ENCODE data around the gene OSM.

OSM gene

GRCh38 chr22:30297276-30297990 lies 30.8 kb upstream of the OSM start:
- H3K4me3 ChIP-seq (ENCODE audit: low read length): no peak overlapping the region
- no peak for DNase-seq (ENCODE audit: low read depth)
- no peak for TF ChIP-seq CTCF (IDR thresholded peaks at IDR 0.05; ENCODE audit: insufficient read depth, low read depth, low read length, missing control alignments)

- TF ChIP-seq CTCF (IDR thresholded peaks at IDR 0.05; ENCODE audit: insufficient read depth, low read depth, low read length, missing control alignments): no peak
- no peak overlapping the region for H3K4me3 ChIP-seq (ENCODE audit: low read length)
- no peak for DNase-seq (ENCODE audit: low read depth)
Observed at GRCh38 chr22:30296833-30297232, 30.2 kb upstream of the OSM start.

- TF ChIP-seq CTCF (IDR thresholded peaks at IDR 0.05; ENCODE audit: insufficient read depth, low read depth, low read length, missing control alignments): no peak
- no peak overlapping the region for H3K4me3 ChIP-seq (ENCODE audit: low read length)
- no peak for DNase-seq (ENCODE audit: low read depth)
Observed at GRCh38 chr22:30296324-30296723, 29.7 kb upstream of the OSM start.

GRCh38 chr22:30295576-30295975 lies 28.9 kb upstream of the OSM start:
- no peak for TF ChIP-seq CTCF (IDR thresholded peaks at IDR 0.05; ENCODE audit: insufficient read depth, low read depth, low read length, missing control alignments)
- no peak for DNase-seq (ENCODE audit: low read depth)
- no peak overlapping the region for H3K4me3 ChIP-seq (ENCODE audit: low read length)

GRCh38 chr22:30294830-30295229 lies 28.2 kb upstream of the OSM start:
- no peak for TF ChIP-seq CTCF (IDR thresholded peaks at IDR 0.05; ENCODE audit: insufficient read depth, low read depth, low read length, missing control alignments)
- no peak for DNase-seq (ENCODE audit: low read depth)
- H3K4me3 ChIP-seq (ENCODE audit: low read length): no peak overlapping the region

GRCh38 chr22:30294066-30294465 lies 27.4 kb upstream of the OSM start:
- no peak for DNase-seq (ENCODE audit: low read depth)
- no peak overlapping the region for H3K4me3 ChIP-seq (ENCODE audit: low read length)
- TF ChIP-seq CTCF (IDR thresholded peaks at IDR 0.05; ENCODE audit: insufficient read depth, low read depth, low read length, missing control alignments): no peak

- no peak for TF ChIP-seq CTCF (IDR thresholded peaks at IDR 0.05; ENCODE audit: insufficient read depth, low read depth, low read length, missing control alignments)
- no peak overlapping the region for H3K4me3 ChIP-seq (ENCODE audit: low read length)
- no peak for DNase-seq (ENCODE audit: low read depth)
Observed at GRCh38 chr22:30293026-30293425, 26.4 kb upstream of the OSM start.

Data from epithelial cell of esophagus (primary cell).